ENCODE measurements around the gene VMAC. TPM values are rescaled to one million over a fixed set of nuclear protein-coding genes. Genes with fewer than 3 reads are reported as not detected.

VMAC gene, protein sequence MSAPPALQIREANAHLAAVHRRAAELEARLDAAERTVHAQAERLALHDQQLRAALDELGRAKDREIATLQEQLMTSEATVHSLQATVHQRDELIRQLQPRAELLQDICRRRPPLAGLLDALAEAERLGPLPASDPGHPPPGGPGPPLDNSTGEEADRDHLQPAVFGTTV
- 10 to 100 TPM in 1 of 4 donors, 1 to 10 TPM in 2, under 1 TPM in 1; 0.65 to 13.0 (median 5.6) TPM for total RNA-seq

GRCh38 chr19:5904352-5905113 is at the start of gene VMAC:
TSS of gene VMAC (plus strand) at chr19:5904872. CDS start at chr19:5904891, 19 bp downstream.
- TF ChIP-seq, protein P1, sequence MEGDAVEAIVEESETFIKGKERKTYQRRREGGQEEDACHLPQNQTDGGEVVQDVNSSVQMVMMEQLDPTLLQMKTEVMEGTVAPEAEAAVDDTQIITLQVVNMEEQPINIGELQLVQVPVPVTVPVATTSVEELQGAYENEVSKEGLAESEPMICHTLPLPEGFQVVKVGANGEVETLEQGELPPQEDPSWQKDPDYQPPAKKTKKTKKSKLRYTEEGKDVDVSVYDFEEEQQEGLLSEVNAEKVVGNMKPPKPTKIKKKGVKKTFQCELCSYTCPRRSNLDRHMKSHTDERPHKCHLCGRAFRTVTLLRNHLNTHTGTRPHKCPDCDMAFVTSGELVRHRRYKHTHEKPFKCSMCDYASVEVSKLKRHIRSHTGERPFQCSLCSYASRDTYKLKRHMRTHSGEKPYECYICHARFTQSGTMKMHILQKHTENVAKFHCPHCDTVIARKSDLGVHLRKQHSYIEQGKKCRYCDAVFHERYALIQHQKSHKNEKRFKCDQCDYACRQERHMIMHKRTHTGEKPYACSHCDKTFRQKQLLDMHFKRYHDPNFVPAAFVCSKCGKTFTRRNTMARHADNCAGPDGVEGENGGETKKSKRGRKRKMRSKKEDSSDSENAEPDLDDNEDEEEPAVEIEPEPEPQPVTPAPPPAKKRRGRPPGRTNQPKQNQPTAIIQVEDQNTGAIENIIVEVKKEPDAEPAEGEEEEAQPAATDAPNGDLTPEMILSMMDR (IDR thresholded peaks at IDR 0.05; ENCODE audit: low read depth): no peak

DNA sequence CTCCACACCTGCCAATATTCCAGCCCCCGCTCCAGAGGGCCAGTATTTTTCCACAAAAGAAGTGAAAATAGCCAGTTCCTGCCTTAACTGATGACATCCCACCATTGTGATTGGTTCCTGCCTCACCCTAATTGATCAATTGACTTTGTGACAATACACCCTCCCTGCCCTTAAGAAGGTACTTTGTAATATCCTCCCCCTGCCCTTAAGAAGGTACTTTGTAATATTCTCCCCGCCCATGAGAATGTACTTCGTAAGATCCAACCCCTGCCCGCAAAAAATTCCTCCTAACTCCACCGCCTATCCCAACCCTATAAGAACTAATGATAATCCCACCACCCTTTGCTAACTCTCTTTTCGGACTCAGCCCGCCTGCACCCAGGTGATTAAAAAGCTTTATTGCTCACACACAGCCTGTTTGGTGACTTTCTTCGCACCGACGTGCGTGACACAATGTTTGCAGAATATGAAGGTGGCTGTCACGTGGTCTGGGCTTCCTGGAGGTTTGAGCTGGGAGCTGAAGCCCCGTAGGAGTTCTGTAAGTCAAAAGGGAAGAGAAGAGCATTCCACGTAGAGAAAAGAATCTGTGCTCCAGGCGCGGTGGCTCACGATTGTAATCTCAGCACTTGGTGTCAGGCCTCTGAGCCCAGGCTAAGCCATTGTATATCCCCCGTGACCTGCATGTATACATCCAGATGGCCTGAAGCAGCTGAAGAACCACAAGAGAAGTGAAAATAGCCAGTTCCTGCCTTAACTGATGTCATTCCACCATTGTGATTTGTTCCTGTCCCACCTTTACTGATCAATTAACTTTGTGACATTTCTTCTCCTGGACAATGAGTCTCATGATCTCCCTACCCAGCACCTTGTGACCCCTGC is 47.2 kb upstream of the VMAC start:
- TF ChIP-seq, protein P1 (IDR thresholded peaks at IDR 0.05; ENCODE audit: low read depth): no peak

DNA sequence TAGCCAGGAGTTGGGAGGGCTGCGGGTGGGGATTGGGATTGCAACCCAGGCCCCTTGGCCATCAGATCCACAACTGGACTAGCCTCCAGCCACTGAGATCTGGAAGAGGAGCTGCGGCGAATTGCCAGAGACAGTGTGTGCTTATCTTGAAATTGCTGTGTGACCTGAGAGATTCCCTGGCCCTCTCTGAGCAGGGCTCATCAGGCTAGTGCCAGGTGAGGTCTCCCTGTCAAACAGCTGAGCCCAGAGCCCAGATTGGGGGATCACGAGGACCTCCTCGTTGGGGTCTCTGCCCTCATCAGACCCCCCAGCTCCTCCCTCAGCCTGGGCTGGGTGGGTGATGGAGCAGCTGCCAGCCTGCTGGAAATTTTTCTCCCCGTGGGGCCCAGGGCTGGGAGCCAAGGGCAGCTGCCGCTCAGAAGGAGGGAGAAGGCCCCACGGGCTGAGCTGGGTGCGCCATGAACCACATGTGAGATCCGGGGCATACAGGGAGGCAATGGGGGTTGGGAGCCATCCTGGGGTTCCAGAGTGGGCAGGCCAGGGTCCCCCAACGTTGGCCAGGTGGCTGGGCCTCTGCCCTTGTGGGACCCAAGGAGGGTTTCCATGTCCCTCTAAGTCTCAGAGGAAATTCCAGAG is 41.5 kb upstream of the VMAC start:
- TF ChIP-seq, protein P1 (IDR thresholded peaks at IDR 0.05; ENCODE audit: low read depth): no peak

- TF ChIP-seq, protein P1 (IDR thresholded peaks at IDR 0.05; ENCODE audit: low read depth): no peak
Observed at GRCh38 chr19:5864013-5864720, 40.5 kb upstream of the VMAC start.

DNA sequence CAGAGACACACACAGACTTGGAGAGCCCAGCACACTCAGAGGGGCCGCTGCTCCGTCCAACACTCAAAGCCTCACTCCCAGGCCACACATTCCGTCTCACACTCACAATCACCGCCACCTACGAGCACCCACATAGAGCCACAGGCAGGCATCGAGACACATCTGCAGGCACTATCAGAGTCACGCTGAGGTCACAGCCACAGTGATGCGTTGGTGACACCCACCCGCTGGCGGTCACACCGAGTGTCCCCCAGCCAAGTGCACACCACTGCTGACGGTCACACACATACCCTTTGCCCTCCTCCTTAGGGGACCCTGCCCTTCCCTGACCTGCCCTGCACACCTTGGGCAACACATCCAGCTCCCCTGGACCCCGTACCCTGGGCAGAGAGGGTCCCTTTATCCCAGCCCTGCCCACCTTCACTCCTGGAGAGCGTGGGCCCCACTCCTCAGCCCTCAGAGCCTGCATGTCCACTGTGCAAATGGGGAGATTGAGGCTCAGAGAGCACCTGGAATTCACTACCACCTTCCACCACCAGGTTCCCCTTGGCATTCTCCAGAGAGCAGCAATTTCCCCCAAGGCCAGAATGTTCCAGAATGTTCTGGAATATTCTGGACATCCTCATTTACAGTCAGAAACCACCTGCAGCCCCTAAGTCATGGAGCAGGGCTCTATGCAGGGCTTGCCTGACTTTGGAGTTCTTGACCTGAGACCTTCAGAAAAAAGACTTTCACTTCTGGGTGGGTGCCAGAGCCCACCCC is 39.8 kb upstream of the VMAC start:
- TF ChIP-seq, protein P1 (IDR thresholded peaks at IDR 0.05; ENCODE audit: low read depth): no peak

GRCh38 chr19:5865772-5866171 is 38.9 kb upstream of the VMAC start:
- TF ChIP-seq, protein P1 (IDR thresholded peaks at IDR 0.05; ENCODE audit: low read depth): no peak
